Progenitor cell of endocrine pancreas (in vitro differentiated cells): Measurements from ENCODE around the gene APBA1. TPM values are rescaled to one million over a fixed set of nuclear protein-coding genes. Genes with fewer than 3 reads are reported as not detected.
"Not testable (repeated sequence)": the region's sequence is repeated elsewhere in the genome, so short reads cannot be mapped to it uniquely, and the experiment has no call there.

Experiments
- DNase-seq: peaks from one replicate; pipeline ENCODE4 v3.0.0; 2021; ENCODE audit warnings: low spot score; ENCODE audit not compliant: unreplicated experiment
- H3K27ac Mint-ChIP-seq: 2 replicates; pipeline ENCODE4 v1.8.0; 2021; ENCODE audit warnings: mild to moderate bottlenecking, moderate library complexity, mixed read lengths
- H3K27me3 Mint-ChIP-seq: 2 replicates; pipeline ENCODE4 v1.8.0; 2021; ENCODE audit warnings: mixed read lengths
- H3K36me3 Mint-ChIP-seq: 2 replicates; pipeline ENCODE4 v1.8.0; 2022; ENCODE audit warnings: mixed read lengths; ENCODE audit not compliant: insufficient read depth
- H3K4me1 Mint-ChIP-seq: 2 replicates; pipeline ENCODE4 v1.8.0; 2021; ENCODE audit warnings: low read depth, mixed read lengths
- H3K4me3 Mint-ChIP-seq: 2 replicates; pipeline ENCODE4 v1.8.0; 2021; ENCODE audit warnings: low read depth, mild to moderate bottlenecking, moderate library complexity, mixed read lengths
- H3K9me3 Mint-ChIP-seq: 2 replicates; pipeline ENCODE4 v1.8.0; 2021; ENCODE audit warnings: low read depth, mixed read lengths
- total RNA-seq: library from RNA; stranded (reverse); gene quantifications from 2 replicates; pipeline ENCODE4 v1.2.1, GENCODE V29; 2021
- TF ChIP-seq, protein P1 (sequence below): fragments of 200-600 bp; sonication (generic); IDR thresholded peaks from one replicate; pipeline ENCODE4 v1.5.0; 2021; ENCODE audit warnings: antibody characterized with exemption, mild to moderate bottlenecking; ENCODE audit not compliant: unreplicated experiment

APBA1 gene
- total RNA-seq, 1 donor from 2014 or later = 1.8 TPM

DNA sequence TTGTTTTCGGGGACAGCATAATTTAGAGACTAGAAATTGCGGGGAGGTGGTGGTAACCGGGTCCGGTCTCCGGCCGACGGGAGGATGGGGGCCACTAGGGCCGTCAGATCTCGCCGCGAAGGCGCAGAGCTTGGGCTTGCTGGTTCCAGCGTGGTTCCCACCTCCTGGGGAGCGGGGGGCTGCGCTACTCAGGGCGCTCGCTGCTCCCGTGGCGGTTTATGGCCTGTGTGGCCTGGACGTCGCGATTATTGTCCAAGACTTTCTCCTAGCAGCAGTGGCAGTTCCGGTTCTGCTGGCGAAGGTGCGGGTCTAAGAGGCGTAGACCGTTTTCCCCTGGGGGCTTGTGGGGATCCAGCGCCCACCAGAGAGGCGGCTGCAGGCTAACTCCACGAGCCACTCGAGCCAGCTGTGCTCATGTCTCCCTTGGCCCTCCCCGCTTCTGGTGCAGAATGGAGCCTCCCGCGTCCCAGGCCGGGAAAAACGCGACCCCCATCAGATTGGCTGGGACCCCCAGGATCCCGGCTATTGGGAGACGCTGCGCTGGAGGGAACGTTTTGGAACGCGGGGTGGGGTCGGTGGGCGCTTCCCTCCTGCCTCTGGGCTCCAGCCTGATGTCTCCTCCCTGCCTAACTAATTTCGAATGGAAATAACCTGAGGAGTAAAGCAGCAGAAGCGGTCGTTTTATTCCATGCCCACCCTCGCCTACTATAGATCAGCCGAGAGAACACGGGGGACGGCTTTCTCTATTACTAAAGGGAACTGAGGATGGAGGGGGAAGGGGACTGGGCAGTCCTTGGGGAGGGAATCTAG is 260.0 kb downstream of the APBA1 start:
- no peak for DNase-seq
- TF ChIP-seq, protein P1, sequence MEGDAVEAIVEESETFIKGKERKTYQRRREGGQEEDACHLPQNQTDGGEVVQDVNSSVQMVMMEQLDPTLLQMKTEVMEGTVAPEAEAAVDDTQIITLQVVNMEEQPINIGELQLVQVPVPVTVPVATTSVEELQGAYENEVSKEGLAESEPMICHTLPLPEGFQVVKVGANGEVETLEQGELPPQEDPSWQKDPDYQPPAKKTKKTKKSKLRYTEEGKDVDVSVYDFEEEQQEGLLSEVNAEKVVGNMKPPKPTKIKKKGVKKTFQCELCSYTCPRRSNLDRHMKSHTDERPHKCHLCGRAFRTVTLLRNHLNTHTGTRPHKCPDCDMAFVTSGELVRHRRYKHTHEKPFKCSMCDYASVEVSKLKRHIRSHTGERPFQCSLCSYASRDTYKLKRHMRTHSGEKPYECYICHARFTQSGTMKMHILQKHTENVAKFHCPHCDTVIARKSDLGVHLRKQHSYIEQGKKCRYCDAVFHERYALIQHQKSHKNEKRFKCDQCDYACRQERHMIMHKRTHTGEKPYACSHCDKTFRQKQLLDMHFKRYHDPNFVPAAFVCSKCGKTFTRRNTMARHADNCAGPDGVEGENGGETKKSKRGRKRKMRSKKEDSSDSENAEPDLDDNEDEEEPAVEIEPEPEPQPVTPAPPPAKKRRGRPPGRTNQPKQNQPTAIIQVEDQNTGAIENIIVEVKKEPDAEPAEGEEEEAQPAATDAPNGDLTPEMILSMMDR = no peak
- Mint-ChIP-seq H3K27ac (no peak overlapping the region), H3K4me1 (peaks cover 2% of the 10 kb centered on the region), H3K27me3 (peaks cover 35% of the 10 kb centered on the region), H3K36me3 (no peaks in the 10 kb centered on the region), H3K4me3 (no peak overlapping the region), H3K9me3 (no peaks in the 10 kb centered on the region)

DNA sequence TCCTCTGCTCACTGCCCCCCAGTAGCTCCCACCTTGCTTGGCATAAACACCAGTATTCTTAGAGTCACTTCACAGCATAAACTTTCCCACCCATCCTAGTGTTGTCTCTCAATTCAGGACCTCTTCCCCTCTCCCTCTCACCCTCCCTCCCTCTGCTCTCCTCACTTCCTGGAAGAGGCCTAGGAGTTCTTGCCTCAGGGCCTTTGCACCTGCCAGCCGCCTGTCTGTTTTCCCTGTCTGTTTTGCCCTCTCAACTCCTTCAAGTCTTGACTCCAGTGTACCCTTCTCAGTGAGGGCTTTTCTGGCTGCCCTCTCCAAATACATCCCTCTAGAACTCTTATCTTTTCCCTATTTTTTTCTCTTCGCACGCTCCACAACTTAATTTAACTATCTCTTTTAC is 260.9 kb downstream of the APBA1 start:
- H3K4me1 Mint-ChIP-seq = peaks cover 2% of the 10 kb centered on the region
- no peak for DNase-seq

GRCh38 chr9:69409936-69410335 is 262.2 kb downstream of the APBA1 start:
- peaks cover 35% of the 10 kb centered on the region for H3K27me3 Mint-ChIP-seq
- DNase-seq = not testable (repeated sequence)

More for the DNA sequence above, 260.9 kb downstream of the APBA1 start:
- H3K36me3 Mint-ChIP-seq = no peaks in the 10 kb centered on the region
- H3K9me3 Mint-ChIP-seq = no peaks in the 10 kb centered on the region
- H3K4me3 Mint-ChIP-seq = no peak overlapping the region
- peaks cover 35% of the 10 kb centered on the region for H3K27me3 Mint-ChIP-seq
- TF ChIP-seq, protein P1 = no peak
- H3K27ac Mint-ChIP-seq = no peak overlapping the region

GRCh38 chr9:69400470-69400869 is 271.7 kb downstream of the APBA1 start:
- H3K4me1 Mint-ChIP-seq = no peaks in the 10 kb centered on the region
- no peak overlapping the region for H3K4me3 Mint-ChIP-seq
- no peak for DNase-seq
- H3K36me3 Mint-ChIP-seq = no peaks in the 10 kb centered on the region
- peaks cover 12% of the 10 kb centered on the region for H3K27me3 Mint-ChIP-seq
- H3K9me3 Mint-ChIP-seq = peaks cover 6% of the 10 kb centered on the region
- TF ChIP-seq, protein P1 = no peak
- H3K27ac Mint-ChIP-seq = no peak overlapping the region

More at GRCh38 chr9:69409936-69410335, 262.2 kb downstream of the APBA1 start:
- H3K4me1 Mint-ChIP-seq, H3K9me3 Mint-ChIP-seq, H3K27ac Mint-ChIP-seq, H3K4me3 Mint-ChIP-seq, H3K36me3 Mint-ChIP-seq: not testable (repeated sequence)

GRCh38 chr9:69397384-69398214 is 274.6 kb downstream of the APBA1 start:
- DNase-seq = no peak
- Mint-ChIP-seq H3K27me3 (no peaks in the 10 kb centered on the region), H3K4me1 (no peaks in the 10 kb centered on the region), H3K9me3 (peaks cover 6% of the 10 kb centered on the region), H3K27ac (no peak overlapping the region), H3K4me3 (no peak overlapping the region), H3K36me3 (no peaks in the 10 kb centered on the region)
- TF ChIP-seq, protein P1 = no peak
